GM19193 (cell line): ENCODE measurements around the gene LIF.

ENCODE experiments used
- POLR2A ChIP-seq: IDR thresholded peaks from 4 replicates; pipeline ENCODE4 v1.6.1; 2011; ENCODE audit not compliant: insufficient read depth, insufficient read length; ENCODE audit errors: extremely low read depth

The LIF gene

GRCh38 chr22:30287648-30288418 is 41.3 kb upstream of the LIF start:
- no peak for TF ChIP-seq POLR2A

- TF ChIP-seq POLR2A: no peak
These were observed 40.5 kb upstream of the LIF start for GRCh38 chr22:30286813-30287647.

GRCh38 chr22:30286331-30286730 is 39.8 kb upstream of the LIF start:
- no peak for TF ChIP-seq POLR2A

GRCh38 chr22:30285846-30286200 is 39.3 kb upstream of the LIF start:
- TF ChIP-seq POLR2A: no peak

GRCh38 chr22:30285176-30285845 is 38.8 kb upstream of the LIF start:
- no peak for TF ChIP-seq POLR2A

GRCh38 chr22:30284666-30285065 is 38.1 kb upstream of the LIF start:
- TF ChIP-seq POLR2A: no peak

GRCh38 chr22:30284172-30284571 is 37.6 kb upstream of the LIF start:
- no peak for TF ChIP-seq POLR2A

- TF ChIP-seq POLR2A: no peak
These were observed 36.8 kb upstream of the LIF start for GRCh38 chr22:30283342-30283741.

- no peak for TF ChIP-seq POLR2A
These were observed 36.1 kb upstream of the LIF start for GRCh38 chr22:30282616-30283046.

GRCh38 chr22:30280505-30280904 is 33.9 kb upstream of the LIF start:
- TF ChIP-seq POLR2A: no peak

- TF ChIP-seq POLR2A: no peak
These were observed 33.4 kb upstream of the LIF start for GRCh38 chr22:30279932-30280331.

GRCh38 chr22:30279046-30279788 is 32.7 kb upstream of the LIF start:
- TF ChIP-seq POLR2A: no peak

GRCh38 chr22:30277547-30278344 is 31.2 kb upstream of the LIF start:
- TF ChIP-seq POLR2A: no peak

GRCh38 chr22:30276039-30276438 is 29.5 kb upstream of the LIF start:
- no peak for TF ChIP-seq POLR2A
